Transverse colon (tissue), 4 donors: ENCODE measurements around the gene IL11RA.

Source experiments
- POLR2A ChIP-seq: fragments of 450-650 bp; IDR thresholded peaks from one replicate; pipeline ENCODE4 v1.6.1; 2016; ENCODE audit warnings: antibody characterized with exemption, mild to moderate bottlenecking, moderate library complexity
- POLR2AphosphoS5 ChIP-seq, 3 donors: sonication (generic); formaldehyde crosslinking; IDR thresholded peaks; one replicate each; pipeline ENCODE4 v1.6.1; 2016; ENCODE audit warnings: antibody characterized with exemption in 3 of 3
- TF ChIP-seq, protein P1 (sequence below), 5 experiments: fragments of 200-600 bp in 3 of 5; fragments of 450-650 bp in 2 of 5; sonication (generic) in 3 of 5; IDR thresholded peaks; 1 replicate in 2 of 5; 2 replicates in 3 of 5; pipeline ENCODE4 v1.5.1; 2016 to 2017; ENCODE audit warnings: antibody characterized with exemption in 5 of 5, inconsistent platforms in 3 of 5, mild to moderate bottlenecking in 2 of 5, moderate library complexity in 1 of 5

DNA sequence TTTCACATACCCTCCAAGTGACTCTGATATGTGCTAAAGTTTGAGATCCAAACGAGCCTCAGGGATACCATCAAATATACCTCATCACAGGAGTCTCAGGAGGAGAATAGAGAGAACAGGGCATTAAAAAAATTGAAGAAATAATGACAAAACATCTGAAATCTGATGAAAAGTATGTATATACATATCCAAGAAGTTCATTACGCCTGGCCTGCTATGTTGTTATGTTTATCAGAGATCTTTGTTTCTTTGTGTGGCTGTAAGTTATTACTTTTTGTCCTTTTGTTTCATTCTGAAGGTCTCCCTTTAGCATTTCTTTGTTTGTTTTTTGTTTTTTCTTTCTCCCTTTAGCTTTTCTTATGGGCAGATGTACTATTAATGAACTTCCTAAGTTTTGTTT is 41.6 kb downstream of the IL11RA start:
- no peak for TF ChIP-seq POLR2A
- TF ChIP-seq, protein P1, sequence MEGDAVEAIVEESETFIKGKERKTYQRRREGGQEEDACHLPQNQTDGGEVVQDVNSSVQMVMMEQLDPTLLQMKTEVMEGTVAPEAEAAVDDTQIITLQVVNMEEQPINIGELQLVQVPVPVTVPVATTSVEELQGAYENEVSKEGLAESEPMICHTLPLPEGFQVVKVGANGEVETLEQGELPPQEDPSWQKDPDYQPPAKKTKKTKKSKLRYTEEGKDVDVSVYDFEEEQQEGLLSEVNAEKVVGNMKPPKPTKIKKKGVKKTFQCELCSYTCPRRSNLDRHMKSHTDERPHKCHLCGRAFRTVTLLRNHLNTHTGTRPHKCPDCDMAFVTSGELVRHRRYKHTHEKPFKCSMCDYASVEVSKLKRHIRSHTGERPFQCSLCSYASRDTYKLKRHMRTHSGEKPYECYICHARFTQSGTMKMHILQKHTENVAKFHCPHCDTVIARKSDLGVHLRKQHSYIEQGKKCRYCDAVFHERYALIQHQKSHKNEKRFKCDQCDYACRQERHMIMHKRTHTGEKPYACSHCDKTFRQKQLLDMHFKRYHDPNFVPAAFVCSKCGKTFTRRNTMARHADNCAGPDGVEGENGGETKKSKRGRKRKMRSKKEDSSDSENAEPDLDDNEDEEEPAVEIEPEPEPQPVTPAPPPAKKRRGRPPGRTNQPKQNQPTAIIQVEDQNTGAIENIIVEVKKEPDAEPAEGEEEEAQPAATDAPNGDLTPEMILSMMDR (IDR thresholded peaks at IDR 0.05): no peak
- TF ChIP-seq POLR2AphosphoS5 (IDR thresholded peaks at IDR 0.05): no peak
